PC-9 (cell line): ENCODE data around the gene DPM2. TPM values are rescaled to one million over a fixed set of nuclear protein-coding genes. Genes with fewer than 3 reads are reported as not detected.

Experiments used
- BruUV-seq: library from RNA; stranded (reverse); fragments of 400-500 nt; replicated peaks from 2 replicates; lab custom pipeline; 2021; lab: Mats Ljungman, UMichigan
- CTCF ChIA-PET: fragments of 300-600 bp; sonication (Branson Sonifier 250); formaldehyde crosslinking; loops from one replicate; lab custom pipeline; 2022; ENCODE audit warnings: antibody characterized with exemption; lab: Charles Lee
- POLR2A ChIA-PET: fragments of 300-600 bp; sonication (Branson Sonifier 250); formaldehyde crosslinking; loops from one replicate; lab custom pipeline; 2022; ENCODE audit warnings: antibody characterized with exemption; ENCODE audit not compliant: unreplicated experiment; lab: Charles Lee
- DNase-seq, 2 experiments: peaks; one replicate each; pipeline versions ENCODE4 v3.0.0 to v3.0.0-alpha.2; 2015 to 2022; ENCODE audit warnings: mixed read lengths in 1 of 2
- H2AFZ ChIP-seq: fragments of 200-600 bp; sonication (generic); 2 replicates; pipeline ENCODE4 v1.8.1; 2017; ENCODE audit warnings: antibody characterized with exemption
- H3F3A ChIP-seq: fragments of 200-600 bp; sonication (generic); 2 replicates; pipeline ENCODE4 v1.8.1; 2017; ENCODE audit warnings: antibody characterized with exemption, mild to moderate bottlenecking, low read depth; ENCODE audit not compliant: insufficient read depth
- H3K27ac ChIP-seq: fragments of 200-600 bp; sonication (generic); 2 replicates; pipeline ENCODE4 v1.6.1; 2016; ENCODE audit warnings: mixed run types
- H3K27me3 ChIP-seq: fragments of 200-600 bp; sonication (generic); 2 replicates; pipeline ENCODE4 v1.6.1; 2016; ENCODE audit warnings: low read depth, mixed run types; ENCODE audit not compliant: insufficient read depth
- H3K36me3 ChIP-seq: fragments of 200-600 bp; sonication (generic); 2 replicates; pipeline ENCODE4 v1.6.1; 2016; ENCODE audit warnings: low read depth, mixed run types
- H3K4me1 ChIP-seq: fragments of 200-600 bp; sonication (generic); replicated peaks from 2 replicates; pipeline ENCODE4 v1.6.1; 2016; ENCODE audit warnings: mixed run types; ENCODE audit not compliant: insufficient read depth
- H3K4me2 ChIP-seq: fragments of 200-600 bp; sonication (generic); 2 replicates; pipeline ENCODE4 v1.6.1; 2017; ENCODE audit warnings: mixed run types
- H3K4me3 ChIP-seq: fragments of 200-600 bp; sonication (generic); 2 replicates; pipeline ENCODE4 v1.6.1; 2016; ENCODE audit warnings: mixed run types
- H3K79me2 ChIP-seq: fragments of 200-600 bp; sonication (generic); 2 replicates; pipeline ENCODE4 v1.6.1; 2017; ENCODE audit warnings: low read depth, mixed run types
- H3K9me2 ChIP-seq: fragments of 200-600 bp; sonication (generic); 2 replicates; pipeline ENCODE4 v1.8.1; 2017; ENCODE audit warnings: mild to moderate bottlenecking; ENCODE audit not compliant: insufficient read depth
- H3K9me3 ChIP-seq: fragments of 200-600 bp; sonication (generic); 2 replicates; pipeline ENCODE4 v1.8.1; 2016; ENCODE audit warnings: low read depth; ENCODE audit not compliant: insufficient read depth
- H4K20me1 ChIP-seq: fragments of 200-600 bp; sonication (generic); 2 replicates; pipeline ENCODE4 v1.8.1; 2017; ENCODE audit not compliant: insufficient read depth
- EZH2 ChIP-seq: fragments of 200-600 bp; sonication (generic); IDR thresholded peaks from 2 replicates; pipeline ENCODE4 v1.8.0; 2017; ENCODE audit warnings: antibody characterized with exemption, low read depth
- intact Hi-C: fragments of 100-400 bp; cut with micrococcal nuclease; formaldehyde crosslinking; loops from one replicate; pipeline ENCODE4 v1.10.0; 2022; ENCODE audit not compliant: unreplicated experiment
- total RNA-seq: library from RNA; stranded (reverse); gene quantifications from 2 replicates; pipeline ENCODE4 v1.2.3, GENCODE V29; 2021
- TF ChIP-seq, protein P1 (sequence below): fragments of 200-600 bp; sonication (generic); conservative IDR thresholded peaks from 2 replicates; pipeline ENCODE4 v1.6.1; 2017; ENCODE audit warnings: mixed run types, antibody characterized with exemption, mild to moderate bottlenecking, moderate library complexity

Gene DPM2
- total RNA-seq, 1 experiment from 2014 or later: 79.4 TPM

DNA sequence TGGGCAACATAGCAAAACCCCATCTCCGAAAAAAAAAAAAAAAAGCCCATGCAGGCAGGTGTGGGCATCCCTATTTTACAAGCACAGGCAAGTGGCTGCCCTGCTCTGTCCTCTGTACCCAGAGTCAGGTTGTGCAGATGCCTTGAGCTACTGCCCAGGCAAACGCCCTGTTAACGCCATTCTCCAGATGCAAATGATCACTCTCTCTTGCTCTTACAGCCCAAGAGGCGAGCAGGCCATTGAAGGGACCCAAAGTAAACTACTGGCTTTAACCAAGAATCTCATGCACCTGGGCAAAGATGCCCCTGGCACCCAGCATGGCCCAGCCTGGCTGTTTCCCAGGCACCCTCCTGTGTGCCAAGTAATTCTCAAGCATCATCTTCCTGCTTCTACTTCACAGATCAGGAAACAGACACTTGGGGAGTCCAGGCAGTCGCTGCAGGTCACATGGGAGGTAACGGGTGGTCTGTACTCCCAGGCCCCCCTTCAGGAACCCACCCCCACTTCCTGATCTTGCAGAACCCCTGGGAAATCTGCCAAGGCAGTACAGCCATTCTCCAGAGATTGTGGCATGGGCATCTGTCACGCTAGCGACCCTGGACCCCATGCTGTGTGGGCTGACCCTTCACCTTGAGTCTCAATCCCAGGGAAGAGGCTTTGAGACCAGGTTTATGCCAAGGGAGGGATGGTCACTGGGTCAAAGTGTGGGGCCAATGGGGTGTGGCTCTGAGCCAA is 28.9 kb upstream of the DPM2 start:
- Histone ChIP-seq H3K79me2 (peaks cover 98% of the 10 kb centered on the region), H3K27ac (peak overlapping the region; percentile 93), H3K4me1 (peaks cover 88% of the 10 kb centered on the region), H3K4me3 (no peak overlapping the region), H3K4me2 (peak overlapping the region; percentile 69), H4K20me1 (peaks cover 13% of the 10 kb centered on the region), H3K27me3 (no peaks in the 10 kb centered on the region), H3K9me3 (no peaks in the 10 kb centered on the region), H3K36me3 (no peaks in the 10 kb centered on the region), H2AFZ (no peak overlapping the region), H3F3A (peaks cover 63% of the 10 kb centered on the region), H3K9me2 (no peaks in the 10 kb centered on the region)
- ChIA-PET POLR2A (interaction anchor here (0.7 kb wide), 1 partner anchor 69 kb away, joined by 11 read pairs; no protein-coding TSS in a partner anchor), CTCF (interaction anchor here (0.7 to 1.0 kb wide), 2 partner anchors 11 to 68 kb away, joined by 3 to 6 read pairs; no protein-coding TSS in a partner anchor)
- TSS peak; percentile 59 for BruUV-seq
- no peak for DNase-seq
- TF ChIP-seq, protein P1, sequence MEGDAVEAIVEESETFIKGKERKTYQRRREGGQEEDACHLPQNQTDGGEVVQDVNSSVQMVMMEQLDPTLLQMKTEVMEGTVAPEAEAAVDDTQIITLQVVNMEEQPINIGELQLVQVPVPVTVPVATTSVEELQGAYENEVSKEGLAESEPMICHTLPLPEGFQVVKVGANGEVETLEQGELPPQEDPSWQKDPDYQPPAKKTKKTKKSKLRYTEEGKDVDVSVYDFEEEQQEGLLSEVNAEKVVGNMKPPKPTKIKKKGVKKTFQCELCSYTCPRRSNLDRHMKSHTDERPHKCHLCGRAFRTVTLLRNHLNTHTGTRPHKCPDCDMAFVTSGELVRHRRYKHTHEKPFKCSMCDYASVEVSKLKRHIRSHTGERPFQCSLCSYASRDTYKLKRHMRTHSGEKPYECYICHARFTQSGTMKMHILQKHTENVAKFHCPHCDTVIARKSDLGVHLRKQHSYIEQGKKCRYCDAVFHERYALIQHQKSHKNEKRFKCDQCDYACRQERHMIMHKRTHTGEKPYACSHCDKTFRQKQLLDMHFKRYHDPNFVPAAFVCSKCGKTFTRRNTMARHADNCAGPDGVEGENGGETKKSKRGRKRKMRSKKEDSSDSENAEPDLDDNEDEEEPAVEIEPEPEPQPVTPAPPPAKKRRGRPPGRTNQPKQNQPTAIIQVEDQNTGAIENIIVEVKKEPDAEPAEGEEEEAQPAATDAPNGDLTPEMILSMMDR: no peak
- no peak for TF ChIP-seq EZH2
- intact Hi-C loops: no loop called here

DNA sequence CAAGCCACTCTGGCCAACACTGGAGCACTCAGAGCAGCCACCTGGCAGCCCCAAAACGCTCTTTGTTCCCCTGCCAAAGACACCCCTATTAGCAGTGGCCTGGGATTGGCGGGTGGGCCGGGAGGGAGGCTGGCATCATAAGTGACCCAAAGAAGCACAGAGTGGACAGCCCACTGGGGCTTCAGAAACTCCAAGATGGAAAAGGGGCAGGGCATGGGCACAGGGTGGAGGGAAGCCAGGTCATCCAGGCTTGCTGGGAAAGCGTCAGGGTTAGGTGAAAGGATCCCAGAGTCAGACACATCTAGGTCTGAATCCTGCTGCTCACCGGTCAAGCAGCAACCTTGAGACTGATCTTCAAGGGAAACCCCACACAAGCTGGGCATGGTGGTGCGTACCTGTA is 28.3 kb upstream of the DPM2 start:
- Histone ChIP-seq H2AFZ (no peak overlapping the region), H3K4me2 (peak overlapping the region; percentile 69), H4K20me1 (peaks cover 10% of the 10 kb centered on the region), H3F3A (peaks cover 60% of the 10 kb centered on the region), H3K27ac (peak overlapping the region; percentile 93), H3K9me2 (no peaks in the 10 kb centered on the region), H3K4me3 (0 out of 2 replicates have a peak overlapping the region, but pooled peaks have one; percentile 21), H3K4me1 (peaks cover 86% of the 10 kb centered on the region), H3K9me3 (no peaks in the 10 kb centered on the region), H3K79me2 (peaks cover 98% of the 10 kb centered on the region), H3K27me3 (no peaks in the 10 kb centered on the region), H3K36me3 (no peaks in the 10 kb centered on the region)
- CTCF ChIA-PET: no interaction called here
- DNase-seq: no peak
- POLR2A ChIA-PET: interaction anchor here (0.7 kb wide), 1 partner anchor 70 kb away, joined by 11 read pairs; no protein-coding TSS in a partner anchor
- no TSS peak for BruUV-seq
- TF ChIP-seq, protein P1: no peak
- TF ChIP-seq EZH2: no peak
- intact Hi-C loops: no loop called here

DNA sequence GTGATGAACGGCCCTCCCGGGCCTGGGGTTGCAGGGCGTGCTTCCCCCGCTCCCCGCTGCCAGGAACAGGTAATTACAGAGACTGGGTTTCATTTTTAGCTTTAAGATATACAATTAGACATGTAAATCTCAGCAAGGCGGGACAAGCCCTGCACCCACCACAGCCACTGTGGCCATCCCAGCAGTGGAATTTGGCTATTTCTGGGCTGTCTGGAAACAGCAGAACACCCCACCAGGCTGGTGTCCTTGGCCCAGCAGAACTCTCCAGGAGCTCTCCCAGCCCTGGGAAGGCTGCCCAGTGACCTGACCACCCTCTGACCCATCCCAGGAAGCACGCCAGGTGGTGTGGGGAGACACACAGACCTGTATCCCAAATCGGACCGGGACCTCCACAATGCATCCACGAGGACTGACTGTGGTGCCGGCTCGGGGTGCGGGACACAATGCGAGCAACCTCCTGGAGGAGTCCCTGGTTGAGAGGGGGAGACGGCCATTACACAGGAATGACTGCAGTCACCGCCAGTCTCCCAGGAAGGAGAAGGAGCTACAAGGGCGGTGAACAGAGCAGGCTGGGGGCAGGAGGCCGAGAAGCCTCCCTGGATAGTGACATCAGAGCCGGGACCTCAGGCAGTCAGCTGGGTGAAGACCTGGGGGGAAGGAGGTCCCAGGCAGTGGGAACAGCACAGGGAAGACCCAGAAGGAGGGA is 25.9 kb upstream of the DPM2 start:
- CTCF ChIA-PET: no interaction called here
- BruUV-seq: no TSS peak
- peaks cover 82% of the 10 kb centered on the region for H3K4me1 ChIP-seq

More for the DNA sequence above, 25.9 kb upstream of the DPM2 start:
- H3F3A ChIP-seq: peaks cover 54% of the 10 kb centered on the region
- no peak overlapping the region for H2AFZ ChIP-seq
- no peaks in the 10 kb centered on the region for H3K27me3 ChIP-seq
- no peak overlapping the region for H3K4me3 ChIP-seq
- POLR2A ChIA-PET: interaction anchor here (0.5 to 0.6 kb wide), 2 partner anchors 43 to 331 kb away, joined by 6 to 17 read pairs; no protein-coding TSS in a partner anchor
- no peaks in the 10 kb centered on the region for H3K36me3 ChIP-seq
- peak overlapping the region; percentile 14; the same call in 1 of the 2 replicates for H3K27ac ChIP-seq
- H3K9me3 ChIP-seq: no peaks in the 10 kb centered on the region; the same call in 1 of the 2 replicates
- DNase-seq: no peak
- H3K9me2 ChIP-seq: no peaks in the 10 kb centered on the region
- H4K20me1 ChIP-seq: peaks cover 4% of the 10 kb centered on the region; the same call in 1 of the 2 replicates
- intact Hi-C loops: no loop called here
- H3K79me2 ChIP-seq: peaks cover 98% of the 10 kb centered on the region
- H3K4me2 ChIP-seq: no peak overlapping the region
- TF ChIP-seq EZH2: no peak
- TF ChIP-seq, protein P1: no peak
